Ovary (tissue), 3 donors: ENCODE results near the gene CPSF3.

Experiments used
- CTCF ChIP-seq, 3 donors: fragments of 450-650 bp in 2 of 3; fragments of 200-600 bp in 1 of 3; IDR thresholded peaks; one replicate each; pipeline versions ENCODE4 v1.5.1 to v1.8.0; 2016 to 2022; ENCODE audit warnings: antibody characterized with exemption in 3 of 3, mild to moderate bottlenecking in 1 of 3
- EP300 ChIP-seq: sonication (generic); formaldehyde crosslinking; IDR thresholded peaks from one replicate; pipeline ENCODE4 v1.6.1; 2017; ENCODE audit warnings: antibody characterized with exemption
- POLR2A ChIP-seq: fragments of 450-650 bp; IDR thresholded peaks from one replicate; pipeline ENCODE4 v1.6.1; 2017; ENCODE audit warnings: antibody characterized with exemption, mild to moderate bottlenecking, moderate library complexity
- donor health status: DM: no; HTN: no; CAD: no.

GRCh38 chr2:9424447-9425164, 1.2 kb downstream of the CPSF3 start:
- TF ChIP-seq CTCF (IDR thresholded peaks at IDR 0.05) (no peak), POLR2A (no peak), EP300 (no peak)
